Cardiac muscle cell (in vitro differentiated cells and primary cell): ENCODE data around the gene MORN3. TPM values are rescaled to one million over a fixed set of nuclear protein-coding genes. Genes with fewer than 3 reads are reported as not detected.
"Not testable (repeated sequence)": the region's sequence is repeated elsewhere in the genome, so short reads cannot be mapped to it uniquely, and the experiment has no call there.

ENCODE experiments used
- DNase-seq, 2 donors: peaks; one replicate each; pipeline versions ENCODE4 v3.0.0 to v3.0.0-alpha.2; 2010 to 2017; ENCODE audit warnings: low read depth in 1 of 2, low spot score in 1 of 2
- H3K27ac ChIP-seq: fragments of 200-600 bp; sonication (generic); 2 replicates; pipeline ENCODE4 v1.5.1; 2016
- H3K27me3 ChIP-seq: fragments of 200-600 bp; sonication (generic); 2 replicates; pipeline ENCODE4 v1.6.0; 2016; ENCODE audit warnings: control low read depth
- H3K36me3 ChIP-seq: fragments of 200-600 bp; sonication (generic); 2 replicates; pipeline ENCODE4 v1.5.1; 2016; ENCODE audit warnings: control low read depth
- H3K4me1 ChIP-seq: fragments of 200-600 bp; sonication (generic); 2 replicates; pipeline ENCODE4 v1.8.1; 2017; ENCODE audit warnings: low read depth, mild to moderate bottlenecking, mixed run types
- H3K4me3 ChIP-seq: fragments of 200-600 bp; sonication (generic); 2 replicates; pipeline ENCODE4 v1.5.1; 2016; ENCODE audit warnings: mild to moderate bottlenecking
- H3K9me3 ChIP-seq: fragments of 200-600 bp; sonication (generic); 2 replicates; pipeline ENCODE4 v1.5.1; 2017; ENCODE audit warnings: low read depth, mild to moderate bottlenecking, control low read depth
- CTCF ChIP-seq: IDR thresholded peaks from 2 replicates; pipeline ENCODE4 v1.5.1; 2012; ENCODE audit warnings: low read depth, mild to moderate bottlenecking, low read length
- polyA plus RNA-seq: library from polyadenylated mRNA; unstranded; fragments of >200 nt; fragmentation: Nextera tagmentation; extraction: Ambion mirVana; gene quantifications from 2 replicates; pipeline ENCODE4 v1.2.1, GENCODE V29; 2016
- total RNA-seq: library from RNA; depleted of rRNA; stranded (reverse); fragments of >200 nt; gene quantifications from 2 replicates; pipeline ENCODE4 v1.2.3, GENCODE V29; 2016

Gene MORN3
- total and polyA plus RNA-seq, 2 experiments from 2014 or later = 1.1 to 2.8 TPM

- H3K27ac ChIP-seq = no peak overlapping the region
These were observed 43.9 kb upstream of the MORN3 start for GRCh38 chr12:121713257-121713777.

GRCh38 chr12:121712461-121713256, 43.2 kb upstream of the MORN3 start, which contains the start of gene TMEM120B:
Gene TMEM120B (plus strand): TSS chr12:121712752. CDS start chr12:121712896, 144 bp downstream.
- no peaks in the 10 kb centered on the region for H3K36me3 ChIP-seq
- peaks cover 15% of the 10 kb centered on the region for H3K4me1 ChIP-seq
- H3K4me3 ChIP-seq = peak within 1 kb of the TSS; percentile 96
- peak within 1 kb of the TSS; percentile 88 for H3K27ac ChIP-seq
- no peaks in the 10 kb centered on the region for H3K27me3 ChIP-seq
- no peaks in the 10 kb centered on the region for H3K9me3 ChIP-seq
- no peak for TF ChIP-seq CTCF
- DNase-seq = peak; percentile 80 to 91

More at GRCh38 chr12:121713257-121713777, 43.9 kb upstream of the MORN3 start:
- no peak for TF ChIP-seq CTCF
- H3K9me3 ChIP-seq = no peaks in the 10 kb centered on the region
- H3K4me3 ChIP-seq = peak overlapping the region; percentile 96
- DNase-seq = peak in 1 of 2 donors; percentile 35
- H3K36me3 ChIP-seq = no peaks in the 10 kb centered on the region
- H3K4me1 ChIP-seq = peaks cover 15% of the 10 kb centered on the region
- H3K27me3 ChIP-seq = no peaks in the 10 kb centered on the region

- Histone ChIP-seq H3K36me3 (no peaks in the 10 kb centered on the region), H3K9me3 (no peaks in the 10 kb centered on the region), H3K27me3 (no peaks in the 10 kb centered on the region), H3K4me1 (peaks cover 15% of the 10 kb centered on the region), H3K4me3 (peak overlapping the region; percentile 96), H3K27ac (peak overlapping the region; percentile 88)
- TF ChIP-seq CTCF = no peak
- peak; percentile 24 to 60 for DNase-seq
These were observed 42.7 kb upstream of the MORN3 start for GRCh38 chr12:121712190-121712460.

- peak overlapping the region; percentile 88 for H3K27ac ChIP-seq
- peak overlapping the region; percentile 96 for H3K4me3 ChIP-seq
- H3K9me3 ChIP-seq = no peaks in the 10 kb centered on the region
- TF ChIP-seq CTCF = no peak
- peaks cover 10% of the 10 kb centered on the region for H3K4me1 ChIP-seq
- H3K36me3 ChIP-seq = no peaks in the 10 kb centered on the region
- no peaks in the 10 kb centered on the region for H3K27me3 ChIP-seq
- DNase-seq = peak in 1 of 2 donors; percentile 37
These were observed 42.1 kb upstream of the MORN3 start for GRCh38 chr12:121711361-121712189.

- H3K27ac ChIP-seq = peak overlapping the region; percentile 88
- H3K36me3 ChIP-seq = no peaks in the 10 kb centered on the region
- no peaks in the 10 kb centered on the region for H3K27me3 ChIP-seq
- peak in 1 of 2 donors; percentile 27 for DNase-seq
- no peak for TF ChIP-seq CTCF
- H3K9me3 ChIP-seq = no peaks in the 10 kb centered on the region
- no peak overlapping the region for H3K4me3 ChIP-seq
- peaks cover 10% of the 10 kb centered on the region for H3K4me1 ChIP-seq
These were observed 40.1 kb upstream of the MORN3 start for GRCh38 chr12:121709478-121709961.

- not testable (repeated sequence) for H3K9me3 ChIP-seq, H3K27me3 ChIP-seq, DNase-seq, H3K4me3 ChIP-seq, H3K36me3 ChIP-seq
- H3K27ac ChIP-seq = peak overlapping the region; percentile 88
- peaks cover 10% of the 10 kb centered on the region for H3K4me1 ChIP-seq
These were observed 39.6 kb upstream of the MORN3 start for GRCh38 chr12:121709064-121709424.
